Choroid plexus epithelial cell (primary cell): Measurements from ENCODE around the gene PLXNB1.

ENCODE experiments used
- DNase-seq: peaks from one replicate; pipeline ENCODE4 v3.0.0-alpha.2; 2010; ENCODE audit warnings: low read depth
- H3K4me3 ChIP-seq: 2 replicates; pipeline ENCODE4 v1.5.1; 2011; ENCODE audit warnings: low read depth, mild to moderate bottlenecking, control low read depth, low read length, moderate library complexity
- TF ChIP-seq, protein P1 (sequence below): conservative IDR thresholded peaks from 2 replicates; pipeline ENCODE4 v1.5.1; 2011; ENCODE audit warnings: low read depth, mild to moderate bottlenecking, control low read depth, inconsistent platforms, low read length, moderate library complexity

Gene PLXNB1

GRCh38 chr3:48413611-48414010 is 16.3 kb downstream of the PLXNB1 start:
- TF ChIP-seq, protein P1, sequence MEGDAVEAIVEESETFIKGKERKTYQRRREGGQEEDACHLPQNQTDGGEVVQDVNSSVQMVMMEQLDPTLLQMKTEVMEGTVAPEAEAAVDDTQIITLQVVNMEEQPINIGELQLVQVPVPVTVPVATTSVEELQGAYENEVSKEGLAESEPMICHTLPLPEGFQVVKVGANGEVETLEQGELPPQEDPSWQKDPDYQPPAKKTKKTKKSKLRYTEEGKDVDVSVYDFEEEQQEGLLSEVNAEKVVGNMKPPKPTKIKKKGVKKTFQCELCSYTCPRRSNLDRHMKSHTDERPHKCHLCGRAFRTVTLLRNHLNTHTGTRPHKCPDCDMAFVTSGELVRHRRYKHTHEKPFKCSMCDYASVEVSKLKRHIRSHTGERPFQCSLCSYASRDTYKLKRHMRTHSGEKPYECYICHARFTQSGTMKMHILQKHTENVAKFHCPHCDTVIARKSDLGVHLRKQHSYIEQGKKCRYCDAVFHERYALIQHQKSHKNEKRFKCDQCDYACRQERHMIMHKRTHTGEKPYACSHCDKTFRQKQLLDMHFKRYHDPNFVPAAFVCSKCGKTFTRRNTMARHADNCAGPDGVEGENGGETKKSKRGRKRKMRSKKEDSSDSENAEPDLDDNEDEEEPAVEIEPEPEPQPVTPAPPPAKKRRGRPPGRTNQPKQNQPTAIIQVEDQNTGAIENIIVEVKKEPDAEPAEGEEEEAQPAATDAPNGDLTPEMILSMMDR = no peak
- no peak overlapping the region for H3K4me3 ChIP-seq
- no peak for DNase-seq

- DNase-seq = no peak
- TF ChIP-seq, protein P1 = no peak
- H3K4me3 ChIP-seq = no peak overlapping the region
Measured at GRCh38 chr3:48413086-48413485, 16.8 kb downstream of the PLXNB1 start.

DNA sequence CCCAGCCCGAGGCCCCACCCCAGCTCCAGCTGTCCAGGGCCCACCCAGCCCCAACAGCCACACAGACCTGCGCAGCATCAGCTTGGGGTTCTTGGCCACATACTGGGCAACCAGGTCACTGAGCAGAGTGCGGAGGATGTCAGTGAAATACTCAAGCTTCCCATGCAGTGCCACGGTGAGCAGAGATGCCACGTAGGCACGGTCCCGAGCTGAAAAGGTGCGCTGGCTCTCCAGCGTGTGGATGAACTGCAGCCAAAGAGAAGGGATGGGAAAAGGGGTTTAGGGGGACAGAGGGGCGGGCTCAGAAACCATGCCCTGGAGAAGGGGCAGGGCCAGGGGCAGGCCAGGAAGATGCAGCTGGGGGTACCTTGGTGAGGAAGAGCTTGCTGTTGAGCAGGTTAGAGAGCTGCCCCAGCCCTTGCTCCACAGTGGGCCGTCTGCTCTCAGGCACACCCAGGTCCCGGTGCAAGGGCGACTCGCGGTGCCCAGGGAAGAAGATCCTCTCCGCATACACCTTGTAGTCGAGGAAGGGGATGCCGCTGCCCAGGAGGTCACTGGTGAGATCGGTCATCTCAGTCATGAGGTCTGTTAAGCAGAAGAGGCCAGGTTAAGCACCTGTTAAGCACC is 17.4 kb downstream of the PLXNB1 start:
- H3K4me3 ChIP-seq = no peak overlapping the region
- TF ChIP-seq, protein P1 = no peak
- DNase-seq = no peak

GRCh38 chr3:48411606-48412374 is 18.1 kb downstream of the PLXNB1 start:
- no peak for DNase-seq
- no peak overlapping the region for H3K4me3 ChIP-seq
- TF ChIP-seq, protein P1 = no peak

GRCh38 chr3:48411041-48411588 is 18.8 kb downstream of the PLXNB1 start:
- TF ChIP-seq, protein P1 = no peak
- H3K4me3 ChIP-seq = no peak overlapping the region
- no peak for DNase-seq

DNA sequence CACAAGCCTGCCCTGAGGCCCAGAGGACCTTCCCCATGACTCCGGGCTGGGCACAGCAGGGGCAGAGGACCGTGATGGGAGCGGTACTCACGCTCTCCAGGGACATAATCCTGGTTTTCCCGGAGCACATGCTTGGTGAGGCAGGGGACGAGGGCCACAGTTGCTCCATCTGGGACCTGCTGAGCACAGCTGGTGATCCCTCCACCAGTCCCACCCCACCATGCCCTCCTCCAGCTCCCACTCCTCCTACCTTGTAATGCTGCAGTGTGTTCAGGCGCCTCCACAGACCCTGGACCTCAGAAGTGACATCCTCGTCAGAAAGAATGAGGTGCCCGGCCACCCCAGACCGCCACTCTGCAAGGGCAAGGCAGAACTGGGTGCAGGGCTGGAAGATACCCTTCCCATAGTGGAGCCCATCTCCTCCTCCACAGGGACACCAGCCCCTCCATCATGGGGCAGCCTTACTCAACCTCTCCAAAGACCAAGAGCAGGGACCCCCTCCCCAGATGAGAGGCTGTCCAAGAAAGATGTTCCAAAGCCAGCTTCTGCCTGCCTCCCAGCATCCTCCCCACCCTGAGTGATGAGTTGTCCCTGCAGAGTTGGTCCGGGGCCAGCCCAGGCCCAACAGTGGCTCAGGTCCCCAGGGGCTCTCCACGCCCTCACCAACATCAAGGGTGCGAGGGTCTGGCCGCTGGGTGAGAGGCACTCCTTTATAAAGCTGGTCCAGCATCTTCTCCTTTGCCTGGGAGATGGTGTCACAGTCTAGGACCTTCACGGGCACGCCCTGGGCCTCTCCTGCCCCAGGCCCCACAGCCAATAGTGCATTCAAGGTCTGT is 19.5 kb downstream of the PLXNB1 start:
- TF ChIP-seq, protein P1 = no peak
- no peak for DNase-seq

More for the DNA sequence above, 19.5 kb downstream of the PLXNB1 start:
- H3K4me3 ChIP-seq = no peak overlapping the region
